SK-N-SH (cell line): ENCODE results near the gene LDHAL6A.

ENCODE experiments used
- ELF1 ChIP-seq: IDR thresholded peaks from 2 replicates; pipeline ENCODE4 v1.4.0; 2012
- POLR2AphosphoS5 ChIP-seq: IDR thresholded peaks from 2 replicates; pipeline ENCODE4 v1.6.1; 2012; ENCODE audit warnings: low read depth, low read length
- RCOR1 ChIP-seq: fragments of 150-350 bp; IDR thresholded peaks from 2 replicates; pipeline ENCODE4 v1.6.1; 2017; ENCODE audit warnings: antibody characterized with exemption, low read length
- YY1 ChIP-seq: IDR thresholded peaks from 2 replicates; pipeline ENCODE4 v1.4.0; 2012; ENCODE audit warnings: low read depth, mild to moderate bottlenecking
- TF ChIP-seq, protein P1 (sequence below): fragments of 200-600 bp; sonication (generic); IDR thresholded peaks from 2 replicates; pipeline ENCODE4 v1.6.1; 2017; ENCODE audit warnings: antibody characterized with exemption, mild to moderate bottlenecking, moderate library complexity
- TF ChIP-seq, protein P2 (sequence below): IDR thresholded peaks from 2 replicates; pipeline ENCODE4 v1.6.1; 2012; ENCODE audit warnings: mild to moderate bottlenecking, low read depth, low read length, moderate library complexity

DNA sequence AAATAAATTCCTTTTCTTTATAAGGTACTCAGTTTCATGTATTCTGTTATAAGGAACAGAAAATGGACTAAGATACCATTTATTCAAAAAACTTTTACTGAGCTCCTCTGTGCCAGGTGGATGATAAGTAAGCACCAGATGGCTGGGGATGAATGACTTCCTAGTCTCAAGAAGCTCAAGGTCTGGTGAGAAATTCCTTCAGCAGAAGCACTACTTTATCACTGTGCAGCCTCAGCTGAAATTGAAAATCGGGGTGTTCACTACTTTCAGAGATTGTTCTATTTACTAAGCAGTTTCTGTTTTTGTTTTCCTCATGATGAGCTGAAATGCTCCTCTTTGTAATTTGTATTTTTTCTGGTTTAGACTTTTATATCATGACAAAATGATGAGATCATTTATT is 7.8 kb downstream of the LDHAL6A start:
- TF ChIP-seq, protein P1, sequence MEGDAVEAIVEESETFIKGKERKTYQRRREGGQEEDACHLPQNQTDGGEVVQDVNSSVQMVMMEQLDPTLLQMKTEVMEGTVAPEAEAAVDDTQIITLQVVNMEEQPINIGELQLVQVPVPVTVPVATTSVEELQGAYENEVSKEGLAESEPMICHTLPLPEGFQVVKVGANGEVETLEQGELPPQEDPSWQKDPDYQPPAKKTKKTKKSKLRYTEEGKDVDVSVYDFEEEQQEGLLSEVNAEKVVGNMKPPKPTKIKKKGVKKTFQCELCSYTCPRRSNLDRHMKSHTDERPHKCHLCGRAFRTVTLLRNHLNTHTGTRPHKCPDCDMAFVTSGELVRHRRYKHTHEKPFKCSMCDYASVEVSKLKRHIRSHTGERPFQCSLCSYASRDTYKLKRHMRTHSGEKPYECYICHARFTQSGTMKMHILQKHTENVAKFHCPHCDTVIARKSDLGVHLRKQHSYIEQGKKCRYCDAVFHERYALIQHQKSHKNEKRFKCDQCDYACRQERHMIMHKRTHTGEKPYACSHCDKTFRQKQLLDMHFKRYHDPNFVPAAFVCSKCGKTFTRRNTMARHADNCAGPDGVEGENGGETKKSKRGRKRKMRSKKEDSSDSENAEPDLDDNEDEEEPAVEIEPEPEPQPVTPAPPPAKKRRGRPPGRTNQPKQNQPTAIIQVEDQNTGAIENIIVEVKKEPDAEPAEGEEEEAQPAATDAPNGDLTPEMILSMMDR = no peak
- TF ChIP-seq RCOR1 = no peak
- TF ChIP-seq, protein P2, sequence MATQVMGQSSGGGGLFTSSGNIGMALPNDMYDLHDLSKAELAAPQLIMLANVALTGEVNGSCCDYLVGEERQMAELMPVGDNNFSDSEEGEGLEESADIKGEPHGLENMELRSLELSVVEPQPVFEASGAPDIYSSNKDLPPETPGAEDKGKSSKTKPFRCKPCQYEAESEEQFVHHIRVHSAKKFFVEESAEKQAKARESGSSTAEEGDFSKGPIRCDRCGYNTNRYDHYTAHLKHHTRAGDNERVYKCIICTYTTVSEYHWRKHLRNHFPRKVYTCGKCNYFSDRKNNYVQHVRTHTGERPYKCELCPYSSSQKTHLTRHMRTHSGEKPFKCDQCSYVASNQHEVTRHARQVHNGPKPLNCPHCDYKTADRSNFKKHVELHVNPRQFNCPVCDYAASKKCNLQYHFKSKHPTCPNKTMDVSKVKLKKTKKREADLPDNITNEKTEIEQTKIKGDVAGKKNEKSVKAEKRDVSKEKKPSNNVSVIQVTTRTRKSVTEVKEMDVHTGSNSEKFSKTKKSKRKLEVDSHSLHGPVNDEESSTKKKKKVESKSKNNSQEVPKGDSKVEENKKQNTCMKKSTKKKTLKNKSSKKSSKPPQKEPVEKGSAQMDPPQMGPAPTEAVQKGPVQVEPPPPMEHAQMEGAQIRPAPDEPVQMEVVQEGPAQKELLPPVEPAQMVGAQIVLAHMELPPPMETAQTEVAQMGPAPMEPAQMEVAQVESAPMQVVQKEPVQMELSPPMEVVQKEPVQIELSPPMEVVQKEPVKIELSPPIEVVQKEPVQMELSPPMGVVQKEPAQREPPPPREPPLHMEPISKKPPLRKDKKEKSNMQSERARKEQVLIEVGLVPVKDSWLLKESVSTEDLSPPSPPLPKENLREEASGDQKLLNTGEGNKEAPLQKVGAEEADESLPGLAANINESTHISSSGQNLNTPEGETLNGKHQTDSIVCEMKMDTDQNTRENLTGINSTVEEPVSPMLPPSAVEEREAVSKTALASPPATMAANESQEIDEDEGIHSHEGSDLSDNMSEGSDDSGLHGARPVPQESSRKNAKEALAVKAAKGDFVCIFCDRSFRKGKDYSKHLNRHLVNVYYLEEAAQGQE = no peak
- no peak for TF ChIP-seq ELF1
- TF ChIP-seq YY1 = no peak
- no peak for TF ChIP-seq POLR2AphosphoS5
